Body of pancreas (tissue), 4 donors: Measurements from ENCODE around the gene USF2. TPM values are rescaled to one million over a fixed set of nuclear protein-coding genes. Genes with fewer than 3 reads are reported as not detected.

ENCODE experiments used
- ATAC-seq: fragments of 150-250 bp; one replicate; pipeline ENCODE4 v1.9.1; 2016
- DNase-seq, 4 donors: peaks; one replicate each; pipeline ENCODE4 v3.0.0-alpha.2; 2019
- H3K27ac ChIP-seq, 4 donors: fragments of 200-600 bp; sonication (generic); 1 replicate in 3 of 4; 2 replicates in 1 of 4; pipeline versions ENCODE4 v1.5.1 to v1.6.1; 2016 to 2019; ENCODE audit warnings: mild to moderate bottlenecking in 1 of 4, mixed read lengths in 1 of 4, moderate library complexity in 1 of 4
- H3K27me3 ChIP-seq, 2 donors: fragments of 200-600 bp; sonication (generic); one replicate each; pipeline ENCODE4 v1.6.0; 2016; ENCODE audit warnings: mild to moderate bottlenecking in 1 of 2
- H3K36me3 ChIP-seq, 2 donors: fragments of 200-600 bp; sonication (generic); replicated peaks in 1 of 2; 2 replicates each; pipeline ENCODE4 v1.5.1; 2016; ENCODE audit warnings: low read depth in 2 of 2; ENCODE audit not compliant: insufficient read depth in 1 of 2
- H3K4me1 ChIP-seq: fragments of 200-600 bp; sonication (generic); one replicate; pipeline ENCODE4 v1.6.0; 2016
- H3K4me3 ChIP-seq, 2 donors: fragments of 200-600 bp; sonication (generic); 1 replicate in 1 of 2; 2 replicates in 1 of 2; pipeline ENCODE4 v1.5.1; 2016 to 2019
- H3K9me3 ChIP-seq, 3 donors: fragments of 200-600 bp; sonication (generic); 1 replicate in 2 of 3; 2 replicates in 1 of 3; pipeline ENCODE4 v1.5.1; 2016
- POLR2A ChIP-seq, 3 donors: fragments of 450-650 bp; IDR thresholded peaks; one replicate each; pipeline ENCODE4 v1.6.1; 2016; ENCODE audit warnings: antibody characterized with exemption in 3 of 3, mild to moderate bottlenecking in 2 of 3
- WGBS, 2 donors: methylation state at CpG; one replicate each; pipeline ENCODE4 v1.1.5; 2017; 5-methylcytosine and 5-hydroxymethylcytosine counted together
- intact Hi-C: fragments of 100-400 bp; cut with DNase I; formaldehyde crosslinking; loops from one replicate; pipeline ENCODE4 v1.15.1; 2023
- total RNA-seq, 2 donors: library from RNA; depleted of rRNA; stranded (reverse); fragments of >200 nt; gene quantifications; one replicate each; pipeline ENCODE4 v1.1.0, GENCODE V29; 2016
- TF ChIP-seq, protein P1 (sequence below), 7 experiments: fragments of 450-650 bp in 4 of 7; fragments of 200-600 bp in 3 of 7; sonication (generic) in 3 of 7; IDR thresholded peaks; one replicate each; pipeline ENCODE4 v1.5.1; 2016 to 2019; ENCODE audit warnings: antibody characterized with exemption in 7 of 7

Gene USF2
- total RNA-seq, 2 donors from 2014 or later: 76.8 to 91.3 TPM

DNA sequence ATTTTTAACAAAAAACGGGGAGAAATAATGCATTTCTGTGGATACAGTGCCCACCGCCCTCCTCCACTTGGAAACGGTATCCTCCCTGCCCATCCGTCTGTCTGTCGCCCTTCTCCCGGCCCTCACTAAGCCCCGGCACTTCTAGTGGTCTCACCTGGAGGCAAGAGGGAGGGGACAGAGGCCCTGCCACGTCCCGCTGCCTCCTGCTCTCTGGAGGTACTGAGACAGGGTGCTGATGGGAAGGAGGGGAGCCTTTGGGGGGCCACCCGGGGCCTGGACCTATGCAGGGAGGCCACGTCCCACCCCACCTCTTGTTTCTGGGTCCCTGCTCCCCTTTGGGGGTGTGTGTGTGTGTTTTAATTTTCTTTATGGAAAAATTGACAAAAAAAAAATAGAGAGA, 10.6 kb downstream of the USF2 start:
- Histone ChIP-seq H3K9me3 (no peaks in the 10 kb centered on the region), H3K36me3 (no peaks in the 10 kb centered on the region), H3K27me3 (no peaks in the 10 kb centered on the region), H3K27ac (no peak overlapping the region), H3K4me1 (peaks cover 44% of the 10 kb centered on the region), H3K4me3 (no peak overlapping the region)
- no peak for DNase-seq
- intact Hi-C loops: no loop called here
- WGBS, 2 donors: 84 to 97% methylated on average over 9 to 11 of the region's 11 CpGs
- no peak for ATAC-seq
- TF ChIP-seq, protein P1, sequence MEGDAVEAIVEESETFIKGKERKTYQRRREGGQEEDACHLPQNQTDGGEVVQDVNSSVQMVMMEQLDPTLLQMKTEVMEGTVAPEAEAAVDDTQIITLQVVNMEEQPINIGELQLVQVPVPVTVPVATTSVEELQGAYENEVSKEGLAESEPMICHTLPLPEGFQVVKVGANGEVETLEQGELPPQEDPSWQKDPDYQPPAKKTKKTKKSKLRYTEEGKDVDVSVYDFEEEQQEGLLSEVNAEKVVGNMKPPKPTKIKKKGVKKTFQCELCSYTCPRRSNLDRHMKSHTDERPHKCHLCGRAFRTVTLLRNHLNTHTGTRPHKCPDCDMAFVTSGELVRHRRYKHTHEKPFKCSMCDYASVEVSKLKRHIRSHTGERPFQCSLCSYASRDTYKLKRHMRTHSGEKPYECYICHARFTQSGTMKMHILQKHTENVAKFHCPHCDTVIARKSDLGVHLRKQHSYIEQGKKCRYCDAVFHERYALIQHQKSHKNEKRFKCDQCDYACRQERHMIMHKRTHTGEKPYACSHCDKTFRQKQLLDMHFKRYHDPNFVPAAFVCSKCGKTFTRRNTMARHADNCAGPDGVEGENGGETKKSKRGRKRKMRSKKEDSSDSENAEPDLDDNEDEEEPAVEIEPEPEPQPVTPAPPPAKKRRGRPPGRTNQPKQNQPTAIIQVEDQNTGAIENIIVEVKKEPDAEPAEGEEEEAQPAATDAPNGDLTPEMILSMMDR (IDR thresholded peaks at IDR 0.05): no peak
- TF ChIP-seq POLR2A (IDR thresholded peaks at IDR 0.05): no peak

DNA sequence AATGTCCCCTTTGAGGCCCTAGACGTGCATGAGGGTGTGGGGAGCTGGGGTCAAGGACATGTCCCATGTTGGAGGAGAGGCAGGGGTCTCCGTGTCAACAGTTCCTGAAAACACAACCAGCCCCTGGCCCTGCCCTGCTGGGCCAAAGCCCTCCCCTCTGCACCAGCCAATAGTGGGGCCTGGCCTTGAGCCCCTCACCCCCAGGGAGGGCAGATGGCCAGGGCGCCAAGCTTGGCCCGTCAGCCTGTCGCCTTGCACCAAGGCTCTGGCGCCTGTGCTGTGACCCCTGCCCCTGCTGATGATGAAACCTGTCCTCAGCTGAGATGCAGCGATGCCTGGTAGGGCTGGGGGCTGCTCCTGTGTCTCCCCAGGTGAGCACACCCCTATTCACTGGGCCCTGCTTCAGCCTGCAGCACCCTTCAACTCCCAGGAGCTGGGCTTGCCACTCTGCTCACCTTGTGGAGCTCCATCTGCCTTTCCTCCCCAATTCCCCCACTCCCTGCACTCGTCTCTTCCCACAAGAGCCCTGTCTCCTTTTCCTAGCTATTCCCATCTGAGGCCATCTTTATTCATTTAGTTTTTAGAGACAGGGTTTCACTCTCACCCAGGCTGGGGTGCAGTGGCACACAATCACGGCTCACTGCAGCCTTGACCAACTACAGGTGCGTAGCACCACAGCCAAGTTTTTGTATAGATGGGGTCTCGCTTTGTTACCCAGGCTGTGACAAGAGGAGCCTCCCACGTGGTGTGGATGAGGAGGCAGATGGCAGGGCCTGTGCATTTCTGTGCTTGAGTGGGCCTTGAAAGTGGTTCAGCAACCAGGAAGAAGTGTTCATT, 11.4 kb downstream of the USF2 start:
- Histone ChIP-seq H3K4me1 (peaks cover 44% of the 10 kb centered on the region), H3K9me3 (no peaks in the 10 kb centered on the region), H3K36me3 (no peaks in the 10 kb centered on the region), H3K27me3 (no peaks in the 10 kb centered on the region), H3K27ac (no peak overlapping the region), H3K4me3 (no peak overlapping the region)
- ATAC-seq (no peak), DNase-seq (no peak)
- TF ChIP-seq POLR2A (IDR thresholded peaks at IDR 0.05): no peak
- TF ChIP-seq, protein P1 (IDR thresholded peaks at IDR 0.05): no peak
- WGBS, 2 donors: 62 to 70% methylated on average over 6 to 12 of the region's 12 CpGs
- intact Hi-C loops: no loop called here

DNA sequence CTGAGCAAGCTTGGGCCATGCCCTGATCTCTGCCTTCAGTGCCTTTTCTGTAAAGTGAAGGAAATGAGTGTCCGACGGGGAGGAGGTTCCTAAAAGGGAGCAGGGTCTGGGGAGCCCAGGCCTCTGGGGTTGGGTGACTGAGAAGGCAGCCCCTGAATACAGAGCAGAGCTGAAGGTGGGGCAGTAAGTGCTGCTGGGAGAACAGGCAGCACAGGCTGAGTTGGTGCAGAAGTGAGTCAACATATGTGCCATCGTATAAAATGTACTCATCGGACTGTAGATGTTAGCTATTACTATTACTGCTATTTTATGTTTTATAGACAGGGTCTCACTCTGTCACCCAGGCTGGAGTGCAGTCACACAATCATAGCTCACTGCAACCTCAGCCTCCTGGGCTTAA, 12.5 kb downstream of the USF2 start:
- DNase-seq (no peak), ATAC-seq (no peak)
- peaks cover 44% of the 10 kb centered on the region for H3K4me1 ChIP-seq
- TF ChIP-seq POLR2A (IDR thresholded peaks at IDR 0.05): no peak
- TF ChIP-seq, protein P1 (IDR thresholded peaks at IDR 0.05): no peak
- H3K27me3 ChIP-seq: no peaks in the 10 kb centered on the region
- H3K27ac ChIP-seq: peak overlapping the region in 1 of 4 donors; percentile 46
- 72 to 75% methylated on average over 4 of the region's 4 CpGs for WGBS, 2 donors
- H3K4me3 ChIP-seq: no peak overlapping the region
- no peaks in the 10 kb centered on the region for H3K9me3 ChIP-seq
- H3K36me3 ChIP-seq: no peaks in the 10 kb centered on the region
- intact Hi-C loops: no loop called here

DNA sequence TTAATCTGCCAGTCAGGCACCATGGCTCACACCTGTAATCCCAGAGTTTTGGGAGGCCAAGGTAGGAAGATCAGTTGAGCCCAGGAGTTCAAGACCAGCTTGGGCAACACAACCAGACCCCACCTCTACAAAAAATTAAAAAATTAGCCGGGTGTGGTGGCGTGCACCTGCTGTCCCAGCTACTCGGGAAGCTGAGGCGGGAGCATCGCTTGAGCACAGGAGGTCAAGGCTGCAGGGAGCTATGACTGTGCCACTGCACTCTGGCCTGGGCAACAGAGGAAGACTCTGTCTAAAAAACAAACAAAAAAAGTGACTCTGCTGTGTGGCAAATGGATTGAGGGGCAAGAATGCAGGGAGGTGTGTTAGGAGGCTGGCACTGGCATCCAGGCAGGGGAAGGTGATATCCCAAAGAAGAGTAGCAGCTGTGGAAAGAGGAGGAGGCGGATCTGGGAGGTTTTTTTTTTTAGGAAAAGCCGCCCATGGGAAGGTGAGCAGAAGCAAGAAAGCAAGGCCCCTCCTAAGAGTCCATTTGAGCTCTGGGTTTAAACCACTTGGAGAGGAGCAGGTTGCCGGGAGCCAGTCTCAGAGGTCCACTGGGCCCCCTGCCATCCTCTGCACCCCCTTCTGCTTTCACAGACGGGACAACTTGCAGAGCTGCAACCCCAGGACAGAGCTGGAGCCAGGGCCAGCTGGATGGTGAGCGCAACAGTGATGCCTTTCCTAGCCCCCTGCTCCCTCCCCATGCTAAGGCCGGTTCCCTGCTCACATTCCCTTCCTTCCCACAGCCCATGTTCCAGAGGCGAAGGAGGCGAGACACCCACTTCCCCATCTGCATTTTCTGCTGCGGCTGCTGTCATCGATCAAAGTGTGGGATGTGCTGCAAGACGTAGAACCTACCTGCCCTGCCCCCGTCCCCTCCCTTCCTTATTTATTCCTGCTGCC, 15.7 kb downstream of the USF2 start:
- no peak for DNase-seq
- WGBS, 2 donors: 76 to 86% methylated on average over 17 of the region's 17 CpGs
- Histone ChIP-seq H3K36me3 (no peaks in the 10 kb centered on the region), H3K27ac (no peak overlapping the region), H3K27me3 (no peaks in the 10 kb centered on the region), H3K4me3 (no peak overlapping the region), H3K4me1 (peaks cover 44% of the 10 kb centered on the region), H3K9me3 (no peaks in the 10 kb centered on the region)
- intact Hi-C loops: no loop called here
- ATAC-seq: no peak
- TF ChIP-seq, protein P1 (IDR thresholded peaks at IDR 0.05): no peak
- peak in 1 of 3 donors; percentile 12 for TF ChIP-seq POLR2A (IDR thresholded peaks at IDR 0.05)
